Endothelial cell of umbilical vein (primary cell): ENCODE measurements around the gene SLC25A22. TPM values are rescaled to one million over a fixed set of nuclear protein-coding genes. Genes with fewer than 3 reads are reported as not detected.
A peak's percentile ranks its signal among the peaks of the same experiment; 100 is the strongest.

ENCODE experiments used
- BruUV-seq: library from RNA; stranded (reverse); fragments of 400-500 nt; replicated peaks from 2 replicates; lab custom pipeline; 2021; lab: Mats Ljungman, UMichigan
- CTCF ChIA-PET: fragments of 300-600, 350-600 bp; sonication (Branson Sonifier 250); formaldehyde crosslinking; loops from one replicate; lab custom pipeline; 2021; ENCODE audit warnings: antibody characterized with exemption, inconsistent platforms; lab: Charles Lee
- POLR2A ChIA-PET: fragments of 300-600, 350-600 bp; sonication (Branson Sonifier 250); formaldehyde crosslinking; loops from one replicate; lab custom pipeline; 2021; ENCODE audit warnings: antibody characterized with exemption, inconsistent platforms; lab: Charles Lee
- DNase-seq: peaks from one replicate; pipeline ENCODE4 v3.0.0-alpha.2; 2011; ENCODE audit warnings: low read depth, low spot score
- FAIRE-seq: peaks from 2 replicates; lab custom pipeline; 2011; peaks lifted over from hg19 to GRCh38; lab: Jason Lieb, UNC
- H2AFZ ChIP-seq: 2 replicates; pipeline ENCODE4 v1.6.0; 2012; ENCODE audit warnings: low read depth, low read length, control low read depth, inconsistent platforms
- H3K27ac ChIP-seq: 2 replicates; pipeline ENCODE4 v1.5.1; 2011; ENCODE audit warnings: low read depth, mild to moderate bottlenecking, control low read depth, low read length, moderate library complexity; ENCODE audit not compliant: insufficient read depth
- H3K27me3 ChIP-seq, 2 experiments: 2 replicates each; pipeline versions ENCODE4 v1.6.0 to v1.6.1; 2011; ENCODE audit warnings: low read length in 2 of 2, mixed read lengths in 1 of 2; ENCODE audit not compliant: control insufficient read depth in 2 of 2, insufficient read depth in 2 of 2
- H3K36me3 ChIP-seq, 2 experiments: 2 replicates in 1 of 2; 3 replicates in 1 of 2; pipeline ENCODE4 v1.5.1; 2011; ENCODE audit warnings: low read length in 2 of 2, mild to moderate bottlenecking in 1 of 2, moderate library complexity in 1 of 2; ENCODE audit not compliant: control insufficient read depth in 2 of 2, insufficient read depth in 2 of 2; ENCODE audit errors: extremely low read depth in 1 of 2
- H3K4me1 ChIP-seq: 3 replicates; pipeline ENCODE4 v1.5.1; 2011; ENCODE audit warnings: mild to moderate bottlenecking, low read length; ENCODE audit not compliant: control insufficient read depth, insufficient read depth; ENCODE audit errors: extremely low read depth
- H3K4me2 ChIP-seq: 2 replicates; pipeline ENCODE4 v1.6.1; 2011; ENCODE audit warnings: low read length, control low read depth, mixed read lengths; ENCODE audit not compliant: insufficient read depth
- H3K4me3 ChIP-seq, 3 experiments: fragments of 200-600 bp in 1 of 3; sonication (generic), shearing (Covaris generic) in 1 of 3; replicated peaks in 1 of 3; 2 replicates each; pipeline ENCODE4 v1.5.1; 2011 to 2016; ENCODE audit warnings: control low read depth in 3 of 3, low read length in 3 of 3, mild to moderate bottlenecking in 2 of 3, inconsistent platforms in 1 of 3, low read depth in 1 of 3, moderate library complexity in 1 of 3; ENCODE audit not compliant: insufficient read depth in 1 of 3
- H3K79me2 ChIP-seq: 2 replicates; pipeline ENCODE4 v1.6.0; 2012; ENCODE audit warnings: low read length, inconsistent platforms; ENCODE audit not compliant: control insufficient read depth, insufficient read depth
- H3K9ac ChIP-seq: replicated peaks from 2 replicates; pipeline ENCODE3; 2011; ENCODE audit warnings: low read length, control low read depth; ENCODE audit not compliant: insufficient read depth; ENCODE audit errors: extremely low read depth
- H3K9me1 ChIP-seq: replicated peaks from 3 replicates; pipeline ENCODE4 v1.6.0; 2011; ENCODE audit warnings: mild to moderate bottlenecking, low read length; ENCODE audit not compliant: control insufficient read depth, insufficient read depth; ENCODE audit errors: extremely low read depth
- H3K9me3 ChIP-seq: replicated peaks from 2 replicates; pipeline ENCODE4 v1.5.1; 2012; ENCODE audit warnings: low read length, inconsistent platforms; ENCODE audit not compliant: control insufficient read depth, insufficient read depth
- H4K20me1 ChIP-seq: replicated peaks from 2 replicates; pipeline ENCODE3; 2011; ENCODE audit warnings: mild to moderate bottlenecking, low read length; ENCODE audit not compliant: control insufficient read depth, insufficient read depth; ENCODE audit errors: extremely low read depth
- EZH2 ChIP-seq: IDR thresholded peaks from 2 replicates; pipeline ENCODE4 v1.6.1; 2012; ENCODE audit warnings: borderline replicate concordance, low read depth, mild to moderate bottlenecking, moderate library complexity, low read length, inconsistent platforms; ENCODE audit not compliant: severe bottlenecking
- FOS ChIP-seq: IDR thresholded peaks from 2 replicates; pipeline ENCODE4 v1.6.1; 2011; ENCODE audit warnings: mild to moderate bottlenecking, low read length, moderate library complexity, borderline replicate concordance; ENCODE audit not compliant: insufficient read depth
- GATA2 ChIP-seq: IDR thresholded peaks from 2 replicates; pipeline ENCODE4 v1.7.0; 2011; ENCODE audit warnings: low read depth, mild to moderate bottlenecking, moderate library complexity, mixed read lengths, low read length; ENCODE audit not compliant: insufficient read length, insufficient read depth
- JUN ChIP-seq: IDR thresholded peaks from 2 replicates; pipeline ENCODE4 v1.6.1; 2011; ENCODE audit warnings: borderline replicate concordance, low read depth; ENCODE audit not compliant: insufficient read length, insufficient read depth
- MYC ChIP-seq: IDR thresholded peaks from one replicate; pipeline ENCODE4 v1.6.1; 2011; ENCODE audit warnings: mild to moderate bottlenecking, low read depth, low read length
- POLR2A ChIP-seq: IDR thresholded peaks from 2 replicates; pipeline ENCODE4 v1.6.1; 2012; ENCODE audit warnings: low read depth, mild to moderate bottlenecking, control low read depth, low read length
- POLR2AphosphoS5 ChIP-seq: IDR thresholded peaks from 2 replicates; pipeline ENCODE4 v1.6.1; 2012; ENCODE audit warnings: low read depth, mild to moderate bottlenecking, control low read depth, low read length, moderate library complexity; ENCODE audit not compliant: insufficient read depth
- dilution Hi-C: fragments of 300-500 bp; cut with MboI; formaldehyde crosslinking; loops from one replicate; pipeline ENCODE4 v1.15.0; 2019; ENCODE audit warnings: low sequenced_read_pairs; ENCODE audit not compliant: extremely low pct_ligation_motif_present
- intact Hi-C: fragments of 100-400 bp; cut with micrococcal nuclease; formaldehyde crosslinking; loops from one replicate; pipeline ENCODE4 v1.10.0; 2022
- polyA plus RNA-seq, 4 experiments: library from polyadenylated mRNA; depleted of rRNA in 3 of 4; stranded (reverse) in 3 of 4; unstranded in 1 of 4; fragments of >200 nt; gene quantifications; 2 replicates each; pipeline versions ENCODE4 v1.2.1 to v1.2.3, GENCODE V29; 2011 to 2012; ENCODE audit warnings: missing spikeins in 1 of 4
- total RNA-seq: library from RNA; stranded (reverse); gene quantifications from 2 replicates; pipeline ENCODE4 v1.2.3, GENCODE V29; 2021
- TF ChIP-seq, protein P1 (sequence below), 2 donors: IDR thresholded peaks; 1 replicate in 1 of 2; 2 replicates in 1 of 2; pipeline ENCODE4 v1.5.1; 2011; ENCODE audit warnings: low read length in 2 of 2, mild to moderate bottlenecking in 2 of 2, moderate library complexity in 2 of 2, control low read depth in 1 of 2, inconsistent platforms in 1 of 2, low read depth in 1 of 2; ENCODE audit not compliant: insufficient read depth in 1 of 2; ENCODE audit errors: extremely low read depth in 1 of 2
- TF ChIP-seq, protein P2 (sequence below): IDR thresholded peaks from 2 replicates; pipeline ENCODE4 v1.6.1; 2011; ENCODE audit not compliant: insufficient read depth, insufficient read length

SLC25A22 gene
- total and polyA plus RNA-seq, 2 donors (not counting 3 experiments of a cell fraction or from before 2014, with no cell fraction given) = 24.5 to 24.9 TPM

DNA sequence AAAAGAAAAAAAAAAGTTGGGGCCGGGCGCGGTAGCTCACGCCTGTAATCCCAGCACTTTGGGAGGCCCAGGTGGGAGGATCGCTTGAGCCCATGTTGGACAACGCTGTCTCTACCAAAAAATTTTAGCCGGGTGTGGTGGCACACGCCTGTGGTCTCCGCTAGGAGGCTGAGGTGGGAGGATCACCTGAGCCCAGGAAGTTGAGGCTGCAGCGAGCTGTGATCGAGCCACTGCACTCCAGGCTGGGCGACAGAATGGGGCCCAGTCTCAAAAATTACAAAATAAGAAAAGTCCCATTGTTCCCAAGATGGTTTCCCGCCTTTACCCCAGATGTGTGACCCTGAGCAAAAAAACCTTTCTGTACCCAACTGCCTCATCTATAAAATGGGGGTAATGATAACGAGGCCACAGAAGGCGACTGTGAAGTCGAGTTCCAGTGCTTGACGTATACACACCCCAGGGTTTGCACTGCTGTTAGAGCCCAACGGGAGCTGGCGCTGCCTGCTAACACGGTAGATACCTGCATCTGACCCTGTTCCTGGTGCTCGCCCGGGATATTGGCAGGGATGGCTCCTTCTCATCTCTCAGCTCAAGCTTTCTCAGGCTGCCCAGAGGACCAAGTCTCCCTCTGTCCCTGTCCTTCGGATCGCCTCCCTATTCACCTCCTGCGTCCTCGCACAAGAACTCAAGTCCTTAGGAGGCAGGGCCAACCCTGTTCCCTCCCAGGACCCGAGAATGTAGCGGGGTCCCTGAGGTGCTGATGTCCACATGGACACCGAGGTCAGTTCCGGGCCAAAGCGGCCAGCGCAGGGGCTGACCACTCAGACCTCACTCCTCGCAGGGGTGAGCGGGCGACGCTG, 10.6 kb upstream of the SLC25A22 start:
- TF ChIP-seq, protein P1, sequence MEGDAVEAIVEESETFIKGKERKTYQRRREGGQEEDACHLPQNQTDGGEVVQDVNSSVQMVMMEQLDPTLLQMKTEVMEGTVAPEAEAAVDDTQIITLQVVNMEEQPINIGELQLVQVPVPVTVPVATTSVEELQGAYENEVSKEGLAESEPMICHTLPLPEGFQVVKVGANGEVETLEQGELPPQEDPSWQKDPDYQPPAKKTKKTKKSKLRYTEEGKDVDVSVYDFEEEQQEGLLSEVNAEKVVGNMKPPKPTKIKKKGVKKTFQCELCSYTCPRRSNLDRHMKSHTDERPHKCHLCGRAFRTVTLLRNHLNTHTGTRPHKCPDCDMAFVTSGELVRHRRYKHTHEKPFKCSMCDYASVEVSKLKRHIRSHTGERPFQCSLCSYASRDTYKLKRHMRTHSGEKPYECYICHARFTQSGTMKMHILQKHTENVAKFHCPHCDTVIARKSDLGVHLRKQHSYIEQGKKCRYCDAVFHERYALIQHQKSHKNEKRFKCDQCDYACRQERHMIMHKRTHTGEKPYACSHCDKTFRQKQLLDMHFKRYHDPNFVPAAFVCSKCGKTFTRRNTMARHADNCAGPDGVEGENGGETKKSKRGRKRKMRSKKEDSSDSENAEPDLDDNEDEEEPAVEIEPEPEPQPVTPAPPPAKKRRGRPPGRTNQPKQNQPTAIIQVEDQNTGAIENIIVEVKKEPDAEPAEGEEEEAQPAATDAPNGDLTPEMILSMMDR (IDR thresholded peaks at IDR 0.05; ENCODE audit: extremely low read depth in 1 of 2, insufficient read depth in 1 of 2, low read depth in 1 of 2, low read length in 2 of 2) = no peak
- TF ChIP-seq POLR2A (peak; percentile 16), FOS (no peak)
- H2AFZ ChIP-seq = peak overlapping the region; percentile 77
- peaks cover 5 to 22% of the 10 kb centered on the region in 2 experiments for H3K36me3 ChIP-seq
- dilution Hi-C loops (no loop called here), intact Hi-C loops (loop anchor here (1.0 kb wide), 3 partner anchors 11 to 36 kb away; no protein-coding TSS in a partner anchor)
- peak overlapping the region; percentile 97 for H3K27ac ChIP-seq
- H3K27me3 ChIP-seq = no peaks in the 10 kb centered on the region
- ChIA-PET CTCF (interaction anchor here (1.0 to 1.2 kb wide), 3 partner anchors 10 to 25 kb away, joined by 3 to 6 read pairs (median 4); partner anchors contain the start of genes PNPLA2 and SLC25A22), POLR2A (interaction anchor here (0.9 to 1.8 kb wide), 4 partner anchors 11 to 34 kb away, joined by 3 to 23 read pairs (median 6); partner anchors contain the start of genes PNPLA2 and TSPAN4)
- peak overlapping the region; percentile 96 for H3K4me2 ChIP-seq
- no peaks in the 10 kb centered on the region for H3K9me3 ChIP-seq
- peaks cover 34% of the 10 kb centered on the region for H3K4me1 ChIP-seq
- peaks cover 41% of the 10 kb centered on the region for H3K79me2 ChIP-seq
- FAIRE-seq = no peak
- BruUV-seq = TSS peak; percentile 73
- H4K20me1 ChIP-seq = no peaks in the 10 kb centered on the region
- peak overlapping the region; percentile 77 to 90 (median 80) for H3K4me3 ChIP-seq
- H3K9me1 ChIP-seq = no peaks in the 10 kb centered on the region
- H3K9ac ChIP-seq = peak overlapping the region; percentile 97
- no peak for DNase-seq

DNA sequence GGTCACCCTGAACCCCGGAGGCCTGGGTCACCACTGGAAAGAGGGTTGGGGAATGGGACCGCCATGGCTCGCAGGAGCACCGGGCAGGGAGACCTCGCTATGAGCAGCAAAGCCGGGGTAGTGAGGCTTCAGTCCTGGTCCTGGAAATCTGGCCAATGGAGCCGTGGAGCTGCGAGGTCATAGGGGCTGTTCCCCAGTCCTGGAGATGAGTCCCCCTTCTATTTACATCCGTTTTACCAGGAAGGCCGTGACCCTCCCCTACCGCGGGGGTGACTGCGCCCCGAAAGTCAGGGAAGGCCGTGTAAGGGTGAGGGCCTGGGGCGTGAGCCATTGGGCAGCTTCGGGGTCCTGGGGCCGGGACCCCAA, 6.5 kb upstream of the SLC25A22 start:
- POLR2A ChIA-PET = no interaction called here
- BruUV-seq = no TSS peak
- no peak for TF ChIP-seq MYC
- no peak for TF ChIP-seq POLR2A
- TF ChIP-seq, protein P1 (IDR thresholded peaks at IDR 0.05; ENCODE audit: extremely low read depth in 1 of 2, insufficient read depth in 1 of 2, low read depth in 1 of 2, low read length in 2 of 2) = no peak
- no peak for TF ChIP-seq FOS
- TF ChIP-seq JUN = no peak
- no peak for TF ChIP-seq POLR2AphosphoS5
- TF ChIP-seq, protein P2, sequence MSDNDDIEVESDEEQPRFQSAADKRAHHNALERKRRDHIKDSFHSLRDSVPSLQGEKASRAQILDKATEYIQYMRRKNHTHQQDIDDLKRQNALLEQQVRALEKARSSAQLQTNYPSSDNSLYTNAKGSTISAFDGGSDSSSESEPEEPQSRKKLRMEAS = no peak
- TF ChIP-seq EZH2 = no peak
- TF ChIP-seq GATA2 = no peak

More for the DNA sequence above, 6.5 kb upstream of the SLC25A22 start:
- intact Hi-C loops (no loop called here), dilution Hi-C loops (no loop called here)
- FAIRE-seq (no peak), DNase-seq (no peak)
- H3K9me3 ChIP-seq = no peaks in the 10 kb centered on the region
- peak overlapping the region; percentile 11 for H2AFZ ChIP-seq
- H4K20me1 ChIP-seq = no peaks in the 10 kb centered on the region
- peak overlapping the region; percentile 1 for H3K27ac ChIP-seq
- H3K9me1 ChIP-seq = no peaks in the 10 kb centered on the region
- H3K79me2 ChIP-seq = peaks cover 12% of the 10 kb centered on the region
- H3K27me3 ChIP-seq = no peaks in the 10 kb centered on the region
- H3K4me3 ChIP-seq = peak overlapping the region; percentile 42 to 74 (median 59)
- peaks cover 0 to 19% of the 10 kb centered on the region in 2 experiments for H3K36me3 ChIP-seq
- peak overlapping the region; percentile 13 for H3K9ac ChIP-seq
- H3K4me2 ChIP-seq = peak overlapping the region; percentile 91
- CTCF ChIA-PET = interaction anchor here (1.0 to 1.6 kb wide), 3 partner anchors 25 to 36 kb away, joined by 3 to 5 read pairs (median 4); no protein-coding TSS in a partner anchor
- H3K4me1 ChIP-seq = peaks cover 21% of the 10 kb centered on the region
